Right atrium auricular region (tissue), 2 donors: ENCODE measurements around the gene DDAH1. TPM values are rescaled to one million over a fixed set of nuclear protein-coding genes. Genes with fewer than 3 reads are reported as not detected.

Experiments used
- DNase-seq: peaks from one replicate; pipeline ENCODE4 v3.0.0-alpha.2; 2019; ENCODE audit warnings: low spot score
- H3K27ac ChIP-seq, 2 donors: fragments of 200-600 bp; sonication (generic); 1 replicate in 1 of 2; 2 replicates in 1 of 2; pipeline ENCODE4 v1.5.1; 2016 to 2019
- H3K27me3 ChIP-seq, 2 donors: fragments of 200-600 bp; sonication (generic); one replicate each; pipeline versions ENCODE4 v1.5.1 to v1.6.0; 2017 to 2019
- H3K36me3 ChIP-seq: fragments of 200-600 bp; sonication (generic); one replicate; pipeline ENCODE4 v1.5.1; 2016
- H3K4me1 ChIP-seq, 2 donors: fragments of 200-600 bp; sonication (generic); one replicate each; pipeline versions ENCODE4 v1.5.1 to v1.6.0; 2017 to 2019
- H3K4me3 ChIP-seq, 2 donors: fragments of 200-600 bp; sonication (generic); 1 replicate in 1 of 2; 2 replicates in 1 of 2; pipeline ENCODE4 v1.5.1; 2017 to 2019; ENCODE audit warnings: mild to moderate bottlenecking in 1 of 2, moderate library complexity in 1 of 2
- H3K9me3 ChIP-seq, 2 donors: fragments of 200-600 bp; sonication (generic); one replicate each; pipeline ENCODE4 v1.5.1; 2019
- CTCF ChIP-seq, 2 donors: fragments of 200-600 bp; sonication (generic); IDR thresholded peaks; one replicate each; pipeline ENCODE4 v1.5.1; 2019; ENCODE audit warnings: antibody characterized with exemption in 2 of 2
- total RNA-seq, 2 donors: library from RNA; depleted of rRNA; stranded (reverse); fragments of >200 nt; gene quantifications; one replicate each; pipeline ENCODE4 v1.1.0, GENCODE V29; 2016

Gene DDAH1
- total RNA-seq, 2 donors from 2014 or later: 10.8 to 18.3 TPM

- TF ChIP-seq CTCF (IDR thresholded peaks at IDR 0.05): no peak
- Histone ChIP-seq H3K9me3 (no peaks in the 10 kb centered on the region), H3K27ac (peak overlapping the region; percentile 43 to 60)
Measured at GRCh38 chr1:85447006-85447943, 17.7 kb downstream of the DDAH1 start.

GRCh38 chr1:85445906-85446305 lies 19.1 kb downstream of the DDAH1 start:
- Histone ChIP-seq H3K36me3 (no peaks in the 10 kb centered on the region), H3K27ac (no peak overlapping the region), H3K4me1 (peaks cover 0 to 22% of the 10 kb centered on the region in 2 donors), H3K27me3 (no peaks in the 10 kb centered on the region), H3K4me3 (no peak overlapping the region), H3K9me3 (no peaks in the 10 kb centered on the region)
- TF ChIP-seq CTCF (IDR thresholded peaks at IDR 0.05): no peak
- DNase-seq: no peak

More at GRCh38 chr1:85447006-85447943, 17.7 kb downstream of the DDAH1 start:
- DNase-seq: no peak
- no peaks in the 10 kb centered on the region for H3K36me3 ChIP-seq
- H3K27me3 ChIP-seq: no peaks in the 10 kb centered on the region
- H3K4me1 ChIP-seq: peaks cover 0 to 20% of the 10 kb centered on the region in 2 donors
- no peak overlapping the region for H3K4me3 ChIP-seq

GRCh38 chr1:85444381-85444780 lies 20.6 kb downstream of the DDAH1 start:
- DNase-seq: no peak

GRCh38 chr1:85440612-85441011 lies 24.3 kb downstream of the DDAH1 start:
- DNase-seq: no peak
- H3K4me1 ChIP-seq: peaks cover 0 to 13% of the 10 kb centered on the region in 2 donors

More at GRCh38 chr1:85444381-85444780, 20.6 kb downstream of the DDAH1 start:
- no peak overlapping the region for H3K27ac ChIP-seq
- H3K36me3 ChIP-seq: no peaks in the 10 kb centered on the region
- peaks cover 0 to 27% of the 10 kb centered on the region in 2 donors for H3K4me1 ChIP-seq
- H3K9me3 ChIP-seq: no peaks in the 10 kb centered on the region
- no peak for TF ChIP-seq CTCF (IDR thresholded peaks at IDR 0.05)
- H3K27me3 ChIP-seq: no peaks in the 10 kb centered on the region
- no peak overlapping the region for H3K4me3 ChIP-seq

GRCh38 chr1:85438353-85438752 lies 26.6 kb downstream of the DDAH1 start:
- Histone ChIP-seq H3K27ac (no peak overlapping the region), H3K4me3 (no peak overlapping the region), H3K36me3 (no peaks in the 10 kb centered on the region), H3K4me1 (peaks cover 0 to 13% of the 10 kb centered on the region in 2 donors), H3K9me3 (no peaks in the 10 kb centered on the region), H3K27me3 (no peaks in the 10 kb centered on the region)
- DNase-seq: no peak
- TF ChIP-seq CTCF (IDR thresholded peaks at IDR 0.05): no peak

More at GRCh38 chr1:85440612-85441011, 24.3 kb downstream of the DDAH1 start:
- no peak for TF ChIP-seq CTCF (IDR thresholded peaks at IDR 0.05)
- H3K4me3 ChIP-seq: no peak overlapping the region
- no peaks in the 10 kb centered on the region for H3K36me3 ChIP-seq
- peak overlapping the region in 1 of 2 donors; percentile 8 for H3K27ac ChIP-seq
- no peaks in the 10 kb centered on the region for H3K27me3 ChIP-seq
- no peaks in the 10 kb centered on the region for H3K9me3 ChIP-seq
